ENCODE data around the gene RIT2.

The RIT2 gene

DNA sequence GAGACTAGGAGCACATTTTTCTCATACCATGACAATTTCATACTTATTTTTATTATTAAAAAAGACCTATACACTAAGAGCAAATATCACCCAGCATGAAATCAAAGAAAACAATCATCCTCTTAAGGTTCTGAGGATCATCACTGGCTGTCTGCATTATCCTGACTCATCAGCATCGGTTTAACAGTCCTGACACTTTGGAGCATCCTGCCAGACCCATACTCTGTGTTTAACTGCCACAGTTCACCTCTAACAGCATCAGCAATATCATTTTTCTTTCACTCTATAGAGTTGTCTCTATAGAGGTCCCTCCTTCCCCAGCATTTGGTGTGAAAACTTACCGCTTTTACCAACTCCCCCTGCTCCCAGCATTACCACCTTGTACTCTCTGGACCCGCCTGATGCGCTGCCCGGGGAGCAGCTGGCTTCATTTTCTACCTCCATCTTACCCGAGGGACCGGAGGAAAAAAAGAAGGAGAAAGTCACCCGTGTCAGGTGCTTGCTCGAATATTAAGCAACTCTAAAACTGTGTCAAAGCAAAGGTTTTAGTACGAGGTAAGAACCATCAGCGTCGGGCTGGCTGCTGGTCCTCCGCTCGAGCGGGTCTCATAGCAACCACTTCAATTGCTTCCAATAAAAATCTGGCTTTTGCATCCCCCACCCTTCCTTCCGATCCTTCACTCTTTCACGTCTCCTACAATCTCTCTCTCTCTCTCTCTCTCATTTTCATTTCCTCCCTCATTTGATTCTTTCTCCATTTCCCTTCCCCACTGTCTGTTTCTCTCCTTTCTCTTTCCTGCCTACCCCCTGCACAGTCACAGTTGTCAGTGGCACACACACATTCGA, at the start of gene RIT2:
RIT2 (minus strand) TSS at position 610 of the 846 bp plus-strand sequence.
- no peak for DNase-seq

DNA sequence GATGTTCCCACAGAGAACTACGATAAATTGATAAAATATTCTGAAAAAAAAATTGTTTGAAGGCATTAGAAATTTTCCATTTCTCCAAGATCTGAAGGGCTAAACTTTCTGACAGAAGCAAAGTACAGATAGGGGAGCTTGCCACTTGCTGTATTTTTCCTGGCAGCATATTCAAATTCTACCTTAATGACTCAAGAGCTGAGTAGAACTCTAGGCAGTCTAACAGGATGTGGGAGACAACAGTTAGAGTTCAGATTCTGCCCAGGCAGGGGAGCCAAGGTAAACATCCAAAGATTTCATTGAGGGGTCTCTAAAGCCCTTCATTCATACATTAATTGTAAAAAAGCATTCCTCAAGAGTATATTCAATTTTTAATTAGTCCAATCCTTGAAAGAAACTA, 46.0 kb upstream of the RIT2 start:
- DNase-seq = no peak

DNA sequence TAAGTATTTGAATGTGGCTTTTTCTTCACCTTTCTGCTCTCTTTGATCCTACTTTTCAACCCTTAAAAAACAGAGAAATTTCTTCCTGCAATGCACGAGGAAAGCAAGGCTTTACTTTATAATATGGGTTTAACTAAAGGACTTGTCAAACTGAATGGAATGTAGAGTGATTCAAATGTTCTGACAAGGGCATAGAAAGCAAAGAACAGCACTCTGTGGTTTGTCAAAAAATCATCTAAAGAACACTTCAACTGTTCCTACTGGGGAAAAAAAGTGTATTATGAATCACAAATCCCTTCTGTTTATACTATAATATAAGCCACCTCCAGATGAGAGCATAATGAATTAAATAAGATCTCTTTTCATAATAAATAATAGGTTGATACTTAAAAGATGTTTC, 45.0 kb upstream of the RIT2 start:
- no peak for DNase-seq

DNA sequence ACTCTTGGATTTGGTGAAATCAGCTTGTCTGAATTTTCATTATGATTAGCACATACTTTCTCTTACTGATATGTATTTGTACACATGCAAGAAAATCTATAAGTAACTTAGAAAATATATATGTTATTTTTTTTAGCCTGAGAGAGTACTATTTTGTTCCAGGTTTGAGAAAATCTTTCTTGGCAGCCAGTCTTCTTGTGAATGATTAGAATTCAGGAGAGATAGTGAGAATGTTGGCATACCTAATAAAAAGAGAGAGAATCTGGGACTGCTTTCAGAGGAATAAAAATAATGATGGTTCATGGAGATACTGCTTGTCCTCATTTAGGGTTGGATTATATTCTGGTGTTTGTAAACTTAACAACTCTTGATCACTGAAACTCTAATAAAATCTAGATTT, 44.4 kb upstream of the RIT2 start:
- DNase-seq = no peak

DNA sequence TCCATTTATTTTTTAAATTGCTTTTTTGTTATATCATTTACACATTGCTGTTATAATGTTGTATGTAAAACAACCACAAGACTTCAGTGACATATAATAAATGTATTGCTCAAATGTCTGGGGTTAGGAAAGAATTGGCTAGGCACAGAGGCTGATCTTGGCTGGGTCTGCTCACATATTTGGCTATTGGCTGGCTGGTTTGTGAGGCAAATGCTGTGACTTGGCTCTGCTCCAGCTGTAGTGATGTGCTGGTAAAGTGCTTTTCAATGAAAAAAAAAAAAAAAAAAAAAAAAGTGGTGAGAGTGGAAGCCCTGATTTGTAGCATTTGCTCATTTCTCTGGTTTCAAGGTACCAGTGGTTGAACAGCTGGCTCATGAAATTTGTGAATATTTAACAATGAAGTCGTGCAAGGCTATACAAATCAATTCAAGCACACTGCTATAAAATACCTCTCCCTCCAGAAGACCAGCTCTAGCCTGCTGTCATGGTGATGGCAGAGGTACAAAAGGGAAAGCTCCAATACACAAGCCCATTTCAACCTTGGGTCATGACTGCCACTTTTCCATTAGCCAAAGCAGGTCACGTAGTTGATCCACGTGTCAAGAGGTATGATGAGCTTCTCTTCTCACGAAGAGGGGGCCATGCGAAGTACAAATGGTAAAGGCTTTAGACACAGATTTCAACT, 43.7 kb upstream of the RIT2 start:
- no peak for DNase-seq

DNA sequence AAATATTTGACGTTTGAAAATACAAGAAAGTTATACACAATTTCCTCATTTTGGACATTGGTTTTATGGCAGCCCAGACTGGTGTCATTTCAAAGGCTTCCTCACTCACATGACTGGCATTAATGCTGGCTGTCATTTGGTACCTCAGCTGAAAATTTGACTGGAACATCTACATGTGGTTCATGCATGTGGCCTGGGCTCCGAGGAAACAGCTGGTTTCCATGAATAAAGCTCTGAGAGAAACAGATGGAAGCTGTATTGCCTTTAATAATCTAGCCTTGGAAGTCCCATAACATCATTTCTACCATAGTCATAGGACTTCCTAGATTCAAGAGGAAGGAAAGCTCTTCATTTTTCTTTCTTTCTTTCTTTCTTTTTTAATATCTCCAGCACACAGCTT, 42.9 kb upstream of the RIT2 start:
- no peak for DNase-seq

DNA sequence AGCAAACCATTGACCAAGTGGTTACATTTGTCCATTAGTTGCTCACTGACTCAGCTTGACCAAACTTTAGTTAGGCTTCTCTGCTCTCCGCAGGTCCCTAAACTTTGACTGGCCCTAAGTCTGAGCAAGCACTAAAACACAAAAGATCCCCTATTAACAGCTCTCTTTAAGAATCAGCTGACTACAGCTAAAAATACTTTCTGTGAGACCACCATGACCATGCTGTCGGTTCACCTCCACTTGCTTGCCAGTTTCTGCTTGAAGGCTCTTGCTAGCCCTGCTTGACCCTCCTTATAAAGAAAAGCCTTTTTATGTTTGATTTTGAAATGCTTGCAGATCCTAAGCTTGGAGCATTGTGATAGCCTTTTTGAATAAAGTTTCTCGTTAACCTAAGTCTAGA, 40.4 kb upstream of the RIT2 start:
- DNase-seq = no peak

DNA sequence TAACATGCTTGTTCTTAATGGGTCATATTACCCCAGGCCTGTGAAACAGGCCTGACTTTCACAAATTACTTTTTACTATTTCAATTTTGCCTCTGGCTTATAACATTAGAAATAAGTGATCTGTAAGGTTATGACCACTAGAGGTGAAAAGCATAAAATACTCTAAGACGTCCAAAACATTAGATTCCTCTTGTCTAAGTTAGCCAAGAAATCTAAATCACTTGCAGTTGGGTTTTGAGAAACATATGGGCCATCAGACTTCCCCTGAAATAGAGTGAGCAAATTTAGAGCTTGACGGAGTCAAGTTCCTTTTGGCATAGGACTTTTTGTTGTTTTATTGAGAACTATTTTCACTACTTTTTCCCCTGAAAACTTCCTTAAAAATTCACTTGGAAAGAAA, 32.7 kb upstream of the RIT2 start:
- no peak for DNase-seq

DNA sequence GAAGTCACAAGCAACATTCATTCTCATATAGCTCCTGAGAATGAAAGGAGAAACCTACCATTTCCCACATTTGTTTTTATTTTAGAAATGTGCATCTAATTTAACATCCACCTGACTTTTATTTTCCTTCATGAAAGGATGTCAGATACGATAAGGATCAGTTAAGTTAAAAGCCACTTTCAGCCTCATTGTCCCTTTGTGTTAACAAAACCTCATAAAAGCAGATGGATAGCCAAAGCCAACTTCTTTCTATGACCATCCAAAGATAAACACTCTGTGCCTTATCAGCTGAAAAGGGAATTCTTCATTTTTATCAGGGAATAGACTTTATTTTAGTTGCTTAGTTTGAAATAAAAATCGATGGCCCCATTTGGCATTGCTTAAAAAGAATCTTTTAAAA, 25.7 kb upstream of the RIT2 start:
- DNase-seq = no peak

DNA sequence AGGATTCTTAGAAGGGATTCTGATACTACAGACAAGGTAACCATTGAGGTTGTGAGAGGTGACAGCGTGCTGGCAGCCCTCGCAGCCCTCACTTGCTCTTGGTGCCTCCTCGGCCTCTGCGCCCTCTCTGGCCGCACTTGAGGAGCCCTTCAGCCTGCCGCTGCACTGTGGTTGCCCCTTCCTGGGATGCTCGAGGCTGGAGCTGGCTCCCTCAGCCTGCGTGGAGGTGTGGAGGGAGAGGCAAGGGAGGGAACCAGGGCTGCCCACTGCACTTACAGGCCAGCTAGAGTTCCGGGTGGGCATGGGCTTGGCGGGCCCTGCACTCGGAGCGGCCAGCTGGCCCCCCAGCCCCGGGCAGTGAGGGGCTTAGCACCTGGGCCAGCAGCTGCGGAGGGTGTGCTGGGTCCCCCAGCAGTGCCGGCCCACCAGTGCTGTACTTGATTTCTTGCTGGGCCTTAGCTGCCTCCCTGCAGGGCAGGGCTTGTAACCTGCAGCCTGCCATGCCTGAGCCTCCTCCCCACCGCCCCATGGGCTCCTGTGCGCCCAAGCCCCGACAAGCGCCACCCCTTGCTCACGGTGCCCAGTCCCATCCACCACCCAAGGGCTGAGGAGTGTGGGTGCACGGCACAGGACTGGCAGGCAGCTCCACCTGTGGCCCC, 23.9 kb upstream of the RIT2 start:
- DNase-seq = no peak

DNA sequence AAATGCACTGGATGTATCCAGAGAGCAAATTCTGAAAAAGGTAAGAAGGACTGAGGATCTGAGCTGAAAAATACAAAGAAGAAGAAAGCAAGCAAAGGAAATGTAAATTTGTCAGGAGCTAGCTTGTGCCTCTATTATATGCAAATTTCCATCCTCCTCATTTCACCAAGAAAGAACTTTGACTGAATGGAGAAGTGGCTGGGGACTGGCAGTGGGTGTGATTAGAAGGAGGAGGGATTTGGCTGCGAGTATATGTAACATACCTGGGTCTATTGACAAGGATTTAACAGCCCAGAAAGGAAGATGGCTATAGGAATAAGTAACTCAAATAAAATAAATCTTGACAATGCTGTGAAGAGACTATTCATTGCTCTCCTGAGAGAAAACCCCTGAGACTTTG, 19.4 kb upstream of the RIT2 start:
- DNase-seq = no peak

DNA sequence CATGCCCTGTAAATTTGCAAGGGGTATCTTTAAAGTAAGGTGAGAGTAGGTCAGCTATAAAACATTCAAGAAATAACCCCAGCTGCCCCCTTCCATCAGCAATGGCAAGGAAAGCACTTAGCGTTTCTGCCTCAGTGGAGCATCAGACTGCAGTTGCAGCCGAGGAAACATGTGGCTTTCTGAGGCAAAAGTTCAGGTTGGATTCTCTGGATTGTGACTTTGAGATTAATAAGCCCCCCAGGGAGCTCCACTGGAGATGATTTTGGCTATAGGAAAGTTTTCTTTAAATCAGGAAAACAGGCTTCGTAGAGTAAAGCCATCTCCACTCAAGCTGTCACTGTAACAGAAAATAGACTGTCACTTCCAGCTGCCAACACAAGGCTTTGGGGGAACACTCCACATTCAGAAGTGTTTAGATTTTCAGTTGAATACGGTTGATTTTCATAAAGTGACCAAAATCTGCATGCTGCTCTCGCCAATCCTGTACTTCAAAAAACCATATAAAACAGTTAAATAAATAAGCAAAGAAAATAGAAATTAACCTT, 15.3 kb upstream of the RIT2 start:
- DNase-seq = no peak

DNA sequence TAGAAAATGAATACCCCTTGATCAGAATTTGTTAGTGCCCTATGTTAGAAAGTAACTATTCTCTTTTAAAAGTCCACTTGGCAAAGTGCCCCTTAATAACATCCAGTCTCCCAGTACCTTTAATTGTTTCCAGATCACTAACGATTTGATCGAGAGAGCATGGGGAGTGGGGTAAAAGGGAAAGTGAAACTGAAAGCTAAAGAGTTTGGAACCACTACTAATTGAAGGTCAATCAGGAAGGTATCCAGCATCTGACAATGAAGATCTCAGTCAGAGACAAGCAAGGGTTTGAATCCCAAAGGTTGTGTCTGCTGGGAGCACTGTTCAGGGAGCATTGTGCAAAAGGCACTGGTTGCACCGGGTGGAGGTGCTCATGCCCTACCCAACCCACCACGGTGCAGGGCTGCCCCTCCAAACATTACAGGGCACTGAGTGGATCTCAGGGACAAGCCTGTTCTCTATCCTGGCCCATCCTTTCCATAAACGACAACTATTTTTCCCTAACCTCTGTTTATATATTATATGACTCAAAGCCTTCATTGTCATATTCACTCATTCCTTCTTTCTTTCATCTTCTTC, 14.6 kb upstream of the RIT2 start:
- DNase-seq = no peak

DNA sequence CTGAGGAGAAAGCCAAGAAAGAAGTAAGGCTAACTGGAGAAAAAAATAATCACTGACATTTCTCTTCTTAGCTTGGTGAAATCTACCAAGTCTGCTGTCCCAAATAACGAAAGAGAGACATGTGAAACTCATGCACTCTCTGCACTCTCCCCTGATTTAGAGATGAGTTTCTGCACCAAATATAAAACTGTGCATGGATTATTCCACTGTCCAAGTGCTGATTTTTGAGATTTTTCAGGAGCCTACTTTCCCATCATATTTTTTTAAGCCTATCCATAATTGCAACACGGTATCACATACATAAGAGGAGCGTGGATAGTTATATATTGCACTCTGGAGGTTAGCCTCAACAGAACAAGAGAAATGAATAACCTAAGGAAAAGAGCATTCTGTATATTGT, 10.0 kb upstream of the RIT2 start:
- no peak for DNase-seq

DNA sequence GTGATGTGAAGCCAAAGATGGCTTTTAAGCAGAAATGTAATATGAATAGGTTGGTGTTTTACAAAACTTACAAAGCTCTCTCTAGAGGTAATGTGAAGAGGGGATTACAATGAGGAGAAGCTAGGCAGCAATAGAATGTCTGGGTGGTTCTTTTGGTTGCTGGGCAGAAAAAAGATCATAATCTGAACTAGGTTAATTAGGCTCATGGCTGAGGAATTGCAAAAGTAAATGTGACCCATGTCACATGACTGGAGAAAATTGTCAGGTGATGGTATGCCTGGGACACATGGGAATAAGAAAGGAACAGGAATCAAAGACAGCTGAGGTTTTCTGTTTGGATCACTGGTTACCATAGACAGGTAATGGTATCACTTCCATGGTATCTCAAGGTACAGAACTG, 7.5 kb upstream of the RIT2 start:
- DNase-seq = no peak

DNA sequence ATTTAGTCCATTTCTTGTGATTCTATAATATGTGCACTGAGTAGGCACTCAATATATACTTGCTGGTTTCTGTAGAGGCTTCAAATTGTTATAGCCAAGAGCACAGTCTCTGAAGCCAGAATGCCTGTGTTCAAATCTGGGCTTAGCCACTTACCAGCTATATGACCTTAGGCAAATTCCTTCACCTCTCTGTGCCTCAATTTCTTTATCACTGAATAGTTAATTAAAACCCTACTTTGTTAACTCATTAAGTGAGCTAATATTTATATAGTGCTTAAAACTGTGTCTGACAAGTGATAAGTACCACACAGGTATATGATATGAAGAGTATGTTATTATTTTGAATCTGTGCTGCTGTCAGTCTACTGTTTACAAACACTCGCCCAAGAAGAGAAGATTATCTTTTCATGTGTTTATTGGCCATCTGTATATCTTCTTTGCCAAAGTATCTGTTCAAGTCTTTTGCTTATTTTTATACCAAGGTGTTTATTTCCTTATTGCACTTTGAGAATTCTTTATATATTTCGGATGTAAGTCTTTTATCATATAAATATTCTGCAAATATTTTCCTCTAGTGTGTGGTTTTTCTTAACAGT, 1.3 kb upstream of the RIT2 start:
- no peak for DNase-seq

DNA sequence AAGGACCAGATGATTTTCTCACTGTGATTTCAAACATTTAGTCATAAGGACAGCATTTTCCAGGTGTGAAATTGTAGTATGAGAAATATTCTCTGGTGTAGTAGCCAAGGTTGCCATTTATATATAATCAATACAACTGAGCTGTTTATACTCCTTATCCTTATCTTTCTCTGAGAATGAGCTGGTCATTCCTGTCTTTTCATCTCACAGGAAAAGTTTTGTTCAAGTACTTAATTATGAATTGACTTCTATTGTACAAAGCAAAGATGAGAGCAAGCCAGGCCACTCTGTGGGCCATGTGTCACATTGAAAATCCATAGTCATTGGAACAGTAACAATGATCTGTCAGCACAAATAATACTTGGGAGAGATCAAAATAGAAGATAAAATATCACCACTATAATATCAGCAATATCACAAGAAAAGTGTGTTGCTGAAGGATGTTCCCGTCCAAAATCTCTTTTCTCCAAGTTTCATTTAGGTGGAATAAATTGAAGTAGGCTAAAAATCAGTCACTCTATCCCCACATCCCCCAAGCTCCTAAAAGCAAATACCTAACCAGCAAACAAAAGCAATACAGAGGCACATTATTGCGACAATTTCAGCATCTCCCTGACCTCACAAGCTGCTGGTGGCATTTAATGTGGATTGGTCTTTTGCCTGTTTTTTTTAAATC, 2.1 kb downstream of the RIT2 start:
- no peak for DNase-seq

DNA sequence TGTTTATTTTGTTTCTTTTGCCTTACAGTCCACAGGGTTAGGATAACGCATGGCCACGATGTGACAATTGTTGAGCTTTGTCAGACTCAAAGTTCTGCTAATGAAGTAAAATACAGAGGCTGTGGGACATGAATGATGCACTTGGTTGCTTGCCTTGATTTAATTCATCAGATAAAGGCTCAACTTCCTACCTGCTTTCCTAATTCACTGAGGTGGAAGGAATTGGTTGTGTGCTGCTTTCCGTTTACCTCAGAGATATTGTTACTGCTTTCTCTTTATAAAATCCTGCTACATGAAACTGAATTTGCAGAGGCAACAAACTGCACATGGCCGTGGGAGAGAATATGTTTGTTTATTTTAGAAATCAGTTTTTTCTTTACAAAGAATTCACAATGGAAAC, 6.6 kb downstream of the RIT2 start:
- no peak for DNase-seq

DNA sequence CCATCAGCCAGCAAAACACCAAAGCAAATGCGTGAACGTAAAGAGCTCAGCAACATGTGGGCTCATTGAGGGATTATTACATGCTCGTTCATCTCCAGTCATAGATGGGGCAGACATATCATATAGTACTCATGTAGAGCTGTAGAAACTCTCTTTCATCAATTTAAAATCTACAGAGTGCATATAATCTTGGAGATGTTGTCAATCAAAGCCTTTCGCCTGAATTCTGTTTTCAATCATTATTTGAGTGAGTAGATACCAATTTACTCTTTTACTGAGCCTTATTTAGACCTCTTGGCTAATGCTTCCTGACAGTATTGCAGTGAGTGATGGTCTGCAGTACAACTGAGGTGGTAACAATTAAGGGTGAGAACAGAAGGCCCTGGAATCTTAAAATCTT, 7.0 kb downstream of the RIT2 start:
- no peak for DNase-seq

DNA sequence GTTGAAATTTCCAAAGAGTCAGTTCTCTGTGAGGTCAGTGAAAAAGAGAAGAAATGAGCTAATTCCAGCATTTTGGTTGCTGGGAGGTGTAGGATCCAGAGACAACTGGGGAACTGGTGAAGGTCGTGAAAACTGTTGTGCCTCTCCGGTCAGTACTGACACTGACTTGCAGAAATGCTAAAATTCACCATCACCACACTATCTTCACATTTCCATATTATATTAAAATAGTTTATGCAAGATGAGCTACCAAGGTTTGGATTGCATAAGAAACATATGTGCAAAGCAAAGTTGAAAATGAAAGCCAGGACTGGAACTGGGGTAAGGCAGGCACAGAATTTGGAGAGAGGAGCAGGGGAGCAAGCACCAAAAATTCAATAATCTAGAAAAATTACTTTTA, 21.8 kb downstream of the RIT2 start:
- DNase-seq = no peak

DNA sequence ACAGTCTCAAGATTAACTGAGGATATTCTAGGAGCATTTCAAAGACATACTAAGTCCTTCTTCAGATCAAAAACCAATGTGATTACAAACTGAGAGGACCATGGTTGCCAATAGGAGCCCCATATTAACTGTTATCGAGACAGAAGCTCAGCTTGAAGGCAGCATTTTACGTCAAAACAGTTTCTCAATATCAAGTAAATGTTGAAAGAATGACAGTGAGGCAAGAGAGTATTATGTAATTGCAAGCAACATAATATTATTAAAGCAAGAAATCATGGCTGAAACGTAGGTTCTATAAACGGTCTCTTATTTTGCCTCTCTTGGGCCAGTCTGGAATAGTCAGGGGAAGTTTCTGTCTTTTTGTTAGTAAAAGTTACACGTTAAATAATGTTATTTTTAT, 22.9 kb downstream of the RIT2 start:
- DNase-seq = no peak

DNA sequence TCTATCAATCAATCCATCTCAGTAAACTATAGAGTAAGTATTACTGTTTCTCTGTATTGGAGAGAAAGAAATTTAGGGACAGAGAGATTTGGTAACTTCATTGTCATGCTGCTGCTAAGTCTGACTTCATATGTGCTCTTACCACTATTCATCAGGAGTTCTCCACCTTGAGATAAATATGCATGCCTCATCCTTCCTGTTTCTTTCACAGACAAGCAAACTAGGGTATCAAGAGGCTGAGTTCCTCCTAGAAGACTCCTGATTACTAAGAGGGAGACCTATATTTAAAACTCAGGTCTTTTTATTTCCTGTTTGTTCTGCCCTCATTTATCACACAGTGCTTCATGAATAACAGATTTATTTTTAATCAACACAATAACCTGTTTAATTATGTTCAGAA, 34.1 kb downstream of the RIT2 start:
- no peak for DNase-seq

DNA sequence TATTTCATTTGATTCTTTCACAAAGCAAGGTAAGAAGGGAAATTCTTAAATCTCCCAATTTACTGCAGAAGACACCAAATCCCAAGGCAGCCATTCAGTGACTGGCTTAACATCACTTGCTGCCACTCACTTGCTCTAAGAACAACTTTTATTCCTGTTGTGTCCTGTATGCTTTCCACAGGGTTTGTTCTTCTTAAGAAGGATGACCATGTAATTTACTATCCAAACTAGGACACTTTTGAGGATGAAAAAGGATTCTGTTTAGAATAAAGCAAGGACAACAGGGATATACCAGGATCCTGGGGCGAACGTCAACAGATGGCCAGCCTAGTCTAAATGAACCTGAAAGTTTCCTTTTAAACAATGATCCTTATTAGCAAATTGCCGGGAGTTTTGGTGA, 34.8 kb downstream of the RIT2 start:
- DNase-seq = no peak
